Bronchial epithelial cell (primary cell): ENCODE measurements around the gene SPAAR. TPM values are rescaled to one million over a fixed set of nuclear protein-coding genes. Genes with fewer than 3 reads are reported as not detected.
A peak's percentile ranks its signal among the peaks of the same experiment; 100 is the strongest.

Source experiments
- DNase-seq: peaks from one replicate; pipeline ENCODE4 v3.0.0-alpha.2; 2010; ENCODE audit warnings: low read depth
- FAIRE-seq: peaks from 2 replicates; lab custom pipeline; 2011; peaks lifted over from hg19 to GRCh38; lab: Jason Lieb, UNC
- H3K27me3 ChIP-seq: 2 replicates; pipeline ENCODE4 v1.5.1; 2011; ENCODE audit warnings: low read length; ENCODE audit not compliant: control insufficient read depth, insufficient read depth
- H3K36me3 ChIP-seq: 2 replicates; pipeline ENCODE4 v1.5.1; 2011; ENCODE audit warnings: low read length; ENCODE audit not compliant: control insufficient read depth, insufficient read depth
- H3K4me3 ChIP-seq: 2 replicates; pipeline ENCODE4 v1.5.1; 2011; ENCODE audit warnings: mild to moderate bottlenecking, low read depth, low read length, control low read depth
- CTCF ChIP-seq: IDR thresholded peaks from 2 replicates; pipeline ENCODE4 v1.5.1; 2011; ENCODE audit warnings: mild to moderate bottlenecking, moderate library complexity, low read length, control low read depth, inconsistent platforms; ENCODE audit not compliant: insufficient read depth, severe bottlenecking
- total RNA-seq: library from RNA; depleted of rRNA; stranded (reverse); fragments of >200 nt; gene quantifications from 2 replicates; pipeline ENCODE4 v1.2.1, GENCODE V29; 2014

SPAAR gene
- total RNA-seq, 1 donor from 2014 or later = not detected

GRCh38 chr9:35867538-35867937, 41.8 kb upstream of the SPAAR start:
- Histone ChIP-seq H3K36me3 (no peaks in the 10 kb centered on the region), H3K27me3 (peaks cover 8% of the 10 kb centered on the region), H3K4me3 (no peak overlapping the region)
- TF ChIP-seq CTCF = no peak
- DNase-seq (no peak), FAIRE-seq (no peak)

GRCh38 chr9:35868933-35869332, 40.4 kb upstream of the SPAAR start:
- DNase-seq (no peak), FAIRE-seq (no peak)
- no peak for TF ChIP-seq CTCF
- H3K27me3 ChIP-seq = no peaks in the 10 kb centered on the region
- no peaks in the 10 kb centered on the region for H3K36me3 ChIP-seq
- H3K4me3 ChIP-seq = no peak overlapping the region

- peak; percentile 32 for DNase-seq
- no peak for FAIRE-seq
- no peak overlapping the region for H3K4me3 ChIP-seq
- no peak for TF ChIP-seq CTCF
- H3K27me3 ChIP-seq = no peaks in the 10 kb centered on the region
- no peaks in the 10 kb centered on the region for H3K36me3 ChIP-seq
These were observed 39.6 kb upstream of the SPAAR start for GRCh38 chr9:35869621-35870216.

- no peak for DNase-seq
- TF ChIP-seq CTCF = no peak
- H3K4me3 ChIP-seq = no peak within 1 kb of the TSS
- H3K36me3 ChIP-seq = no peaks in the 10 kb centered on the region
- no peak for FAIRE-seq
- H3K27me3 ChIP-seq = no peaks in the 10 kb centered on the region
These were observed 38.9 kb upstream of the SPAAR start, which contains the start of gene OR13J1 for GRCh38 chr9:35870351-35870923. Gene OR13J1, minus strand, starts transcription at chr9:35870401. Its CDS starts 0 bp downstream, at chr9:35870401.

GRCh38 chr9:35871545-35871944, 37.7 kb upstream of the SPAAR start:
- FAIRE-seq (peak; percentile 95), DNase-seq (peak; percentile 58)
- Histone ChIP-seq H3K4me3 (no peak overlapping the region), H3K36me3 (no peaks in the 10 kb centered on the region), H3K27me3 (no peaks in the 10 kb centered on the region)
- no peak for TF ChIP-seq CTCF
